ENCODE results near the gene SLAMF1.
"Not testable (repeated sequence)": the region's sequence is repeated elsewhere in the genome, so short reads cannot be mapped to it uniquely, and the experiment has no call there.

Gene SLAMF1

GRCh38 chr1:160646711-160647328 lies at the start of gene SLAMF1:
SLAMF1 (minus strand) TSS chr1:160647044; CDS start chr1:160646945, 99 bp downstream.
- no peak for DNase-seq

GRCh38 chr1:160692390-160692789 lies 45.5 kb upstream of the SLAMF1 start:
- not testable (repeated sequence) for DNase-seq

GRCh38 chr1:160685266-160685665 lies 38.4 kb upstream of the SLAMF1 start:
- DNase-seq = no peak

DNA sequence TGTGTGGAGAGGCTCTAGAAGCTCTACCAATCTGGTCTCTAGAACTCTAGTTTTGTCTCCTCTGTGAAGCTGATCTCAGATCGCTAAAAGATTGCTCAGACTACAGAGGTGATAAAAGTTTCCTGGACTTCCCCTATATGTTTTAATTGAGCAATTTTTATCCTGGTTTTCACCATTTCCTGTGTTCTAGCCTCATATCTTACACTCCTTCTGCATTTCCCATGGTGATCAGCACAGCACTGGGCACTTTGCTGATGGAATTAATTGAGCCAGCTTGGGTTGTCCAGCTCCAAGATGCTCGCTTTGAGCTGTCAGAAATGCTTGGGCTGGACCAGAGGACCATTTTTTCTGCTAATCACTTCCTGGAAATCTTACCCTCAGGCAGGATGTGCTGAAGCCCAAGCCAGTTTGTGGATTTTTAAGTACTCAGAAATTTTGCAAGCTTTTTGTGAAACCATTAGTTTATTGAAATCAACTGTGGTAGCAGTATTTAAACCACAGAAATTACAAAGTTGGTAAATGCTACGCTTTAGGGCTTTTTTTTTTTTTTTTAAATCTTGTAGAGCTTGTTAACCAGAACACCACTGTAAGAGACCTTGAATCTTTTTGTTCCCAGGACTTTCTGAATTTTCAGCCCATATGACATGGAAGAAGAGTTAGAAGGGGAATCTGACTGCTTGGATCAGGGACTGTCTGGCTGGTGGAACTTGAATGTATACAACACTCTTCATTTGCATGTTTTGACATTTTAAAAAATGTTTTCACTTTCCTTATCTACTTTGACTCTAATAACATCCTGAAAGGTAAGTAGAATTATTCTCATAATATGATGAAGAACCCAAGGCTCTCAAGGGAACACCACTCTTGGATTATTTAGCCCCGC lies 36.4 kb upstream of the SLAMF1 start:
- DNase-seq = peak; percentile 88 to 93

GRCh38 chr1:160681891-160682140 lies 35.0 kb upstream of the SLAMF1 start:
- no peak for DNase-seq

- peak; percentile 89 to 92 for DNase-seq
These were observed 34.4 kb upstream of the SLAMF1 start for GRCh38 chr1:160681066-160681890.

- DNase-seq = no peak
These were observed 33.6 kb upstream of the SLAMF1 start for GRCh38 chr1:160680399-160680798.

GRCh38 chr1:160679893-160680292 lies 33.0 kb upstream of the SLAMF1 start:
- no peak for DNase-seq

GRCh38 chr1:160676869-160677597 lies 30.2 kb upstream of the SLAMF1 start:
- no peak for DNase-seq

DNA sequence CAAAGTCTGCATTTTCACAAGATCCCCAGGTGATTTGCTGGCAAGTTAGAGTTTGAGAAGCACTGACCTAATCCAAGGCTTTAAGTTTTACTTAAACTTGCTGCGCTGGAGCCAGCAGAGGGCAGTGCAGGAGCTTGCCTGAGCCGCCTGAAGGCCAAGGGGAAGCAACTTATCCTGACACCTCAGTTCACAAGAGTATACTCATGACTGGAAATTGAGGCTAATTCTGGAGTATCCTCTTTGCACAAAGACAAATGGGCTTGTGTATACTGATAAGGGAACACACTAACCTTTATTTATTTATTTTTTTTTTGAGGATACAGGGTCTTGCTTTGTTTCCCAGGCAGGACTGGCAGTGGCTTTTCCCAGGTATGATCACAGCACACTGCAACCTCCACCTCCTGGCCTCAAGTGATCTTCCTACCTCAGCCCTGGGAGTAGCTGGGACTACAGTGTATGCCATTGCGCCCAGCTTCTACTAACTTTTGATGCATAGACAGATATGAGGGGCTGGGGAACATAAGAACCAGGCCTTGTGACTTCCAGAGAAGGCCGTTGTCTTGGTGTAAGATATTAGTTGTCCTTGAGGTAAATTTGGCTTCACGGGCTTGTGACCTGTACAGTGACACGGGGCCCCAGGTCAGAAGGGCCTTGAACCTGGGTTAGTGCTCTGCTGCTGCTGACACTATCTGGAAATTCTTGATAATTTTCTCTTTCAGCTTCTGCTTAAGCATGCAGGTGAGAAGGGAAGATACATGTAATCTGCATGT lies 29.0 kb upstream of the SLAMF1 start:
- DNase-seq = peak; percentile 57 to 77

- DNase-seq = no peak
These were observed 27.6 kb upstream of the SLAMF1 start for GRCh38 chr1:160674415-160674814.

DNA sequence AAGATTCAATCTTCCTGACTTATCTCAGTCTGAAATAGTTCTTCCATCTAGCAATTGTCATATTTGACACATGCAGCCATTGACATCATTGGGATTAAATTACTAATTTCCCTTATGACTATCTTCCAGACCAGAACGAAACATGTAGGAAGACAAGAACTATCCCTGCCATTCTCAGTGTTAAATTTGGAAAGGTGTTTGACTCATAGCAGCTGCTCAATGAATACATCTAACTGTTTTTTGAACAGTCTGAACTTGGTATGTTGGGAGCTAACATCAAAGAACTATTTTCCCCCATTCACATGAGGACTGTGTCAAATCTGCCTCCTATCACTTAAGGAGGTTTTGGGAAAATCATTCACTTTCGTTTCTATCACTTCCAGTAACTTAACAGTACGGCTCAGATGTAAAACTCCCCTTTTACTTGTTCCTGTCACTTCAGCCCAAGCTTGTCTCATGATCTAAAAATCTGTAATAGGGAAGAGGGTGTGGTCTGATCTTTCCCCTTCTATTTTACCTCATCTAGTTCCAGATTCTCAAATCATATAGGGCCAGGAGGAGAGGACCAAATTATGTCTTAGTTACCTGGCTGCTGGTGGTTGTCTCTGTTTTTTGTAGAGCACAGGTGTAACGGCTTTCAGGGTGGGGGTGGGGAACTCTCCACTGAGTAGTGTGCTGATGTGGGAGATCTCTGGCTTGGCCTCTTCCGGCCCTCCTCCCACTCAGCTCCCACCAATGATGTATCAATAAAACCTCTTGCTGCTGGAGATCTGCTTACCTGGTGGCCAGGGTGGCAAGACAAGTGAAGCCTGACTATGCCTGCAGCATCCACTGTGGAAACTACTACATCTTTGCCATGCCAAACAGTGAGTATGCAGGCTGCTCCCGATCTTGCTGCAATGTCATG lies 26.2 kb upstream of the SLAMF1 start:
- DNase-seq = no peak

- no peak for DNase-seq
These were observed 25.0 kb upstream of the SLAMF1 start for GRCh38 chr1:160671603-160672517.

DNA sequence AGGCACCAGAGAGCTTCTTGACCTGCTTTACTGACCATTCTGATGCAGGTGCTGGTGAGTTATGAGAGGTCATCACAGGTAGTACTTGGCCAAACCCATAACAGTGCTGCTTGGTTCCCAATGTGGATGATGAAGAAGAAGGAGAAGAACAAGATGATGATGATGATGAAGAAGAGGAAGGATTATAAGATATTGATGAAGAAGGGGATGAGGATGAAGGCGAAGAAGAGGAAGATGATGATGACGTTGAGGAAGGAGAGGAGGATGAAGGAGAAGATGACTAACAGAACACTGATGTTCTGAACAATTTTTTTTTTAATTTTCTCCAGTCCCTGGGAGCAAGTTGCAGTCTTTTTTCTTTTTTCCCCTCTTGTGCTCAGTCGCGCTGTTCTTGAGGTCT lies 23.9 kb upstream of the SLAMF1 start:
- no peak for DNase-seq

GRCh38 chr1:160669802-160670201 lies 23.0 kb upstream of the SLAMF1 start:
- no peak for DNase-seq

GRCh38 chr1:160669276-160669675 lies 22.4 kb upstream of the SLAMF1 start:
- DNase-seq = no peak

DNA sequence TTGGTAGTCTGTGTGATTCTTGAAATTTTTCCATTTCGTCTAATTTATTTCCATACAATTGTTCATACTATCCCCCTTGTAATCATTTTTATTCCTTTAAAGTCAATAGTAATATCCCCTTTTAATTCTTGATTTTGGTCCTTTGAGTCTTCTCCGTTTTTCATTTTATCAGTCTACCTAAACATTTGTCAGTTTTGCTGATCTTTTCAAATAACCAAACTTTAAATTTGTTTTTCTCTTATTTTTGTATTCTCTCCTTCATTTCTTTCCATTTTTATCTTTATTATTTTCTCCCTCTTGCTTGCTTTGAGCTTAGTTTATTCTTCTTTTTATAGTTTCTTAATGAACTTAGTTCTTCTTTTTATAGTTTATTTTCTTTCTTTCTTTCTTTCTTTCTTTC lies 21.1 kb upstream of the SLAMF1 start:
- DNase-seq = no peak

GRCh38 chr1:160666079-160666442 lies 19.2 kb upstream of the SLAMF1 start:
- no peak for DNase-seq

DNA sequence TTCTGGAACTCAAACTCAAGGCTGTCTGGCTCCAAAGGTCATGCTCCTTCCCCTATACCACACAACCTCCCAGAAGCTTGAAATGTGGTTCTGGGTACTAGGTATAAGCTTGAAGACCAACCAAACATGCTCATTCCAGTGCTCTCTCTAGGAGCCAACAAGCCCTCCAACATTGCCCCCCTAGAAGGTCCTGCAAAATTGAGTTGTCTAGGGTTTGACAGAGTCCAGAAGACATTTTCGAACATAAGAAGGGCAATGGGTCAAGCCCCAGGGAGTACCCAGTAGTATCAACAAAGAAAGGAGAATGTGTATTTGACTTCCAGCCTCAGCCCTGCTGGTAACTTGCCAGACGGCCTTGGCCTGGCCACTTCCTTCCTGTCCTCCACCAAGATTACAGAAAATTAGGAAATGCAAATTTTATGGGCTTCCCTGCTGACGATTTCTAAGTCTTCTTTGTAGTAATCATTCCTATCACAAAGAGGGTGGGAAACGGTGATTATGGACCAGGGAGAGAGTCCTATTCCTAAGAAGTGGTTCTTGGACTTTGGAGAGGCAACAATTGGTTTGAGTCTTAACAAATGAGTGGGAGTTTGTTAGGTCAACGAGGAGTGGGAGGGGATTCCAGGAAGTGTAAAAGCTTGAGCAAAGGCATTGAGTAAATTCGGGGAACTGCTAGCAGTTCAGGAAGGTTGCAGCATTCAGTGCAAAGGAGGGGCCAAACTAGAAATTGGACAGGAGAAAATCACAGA lies 18.7 kb upstream of the SLAMF1 start:
- peak; percentile 89 to 91 for DNase-seq

Data from AML-193 (cell line).